Measurements from ENCODE around the gene HNRNPU.
"Not testable (repeated sequence)": the region's sequence is repeated elsewhere in the genome, so short reads cannot be mapped to it uniquely, and the experiment has no call there.

Gene HNRNPU

DNA sequence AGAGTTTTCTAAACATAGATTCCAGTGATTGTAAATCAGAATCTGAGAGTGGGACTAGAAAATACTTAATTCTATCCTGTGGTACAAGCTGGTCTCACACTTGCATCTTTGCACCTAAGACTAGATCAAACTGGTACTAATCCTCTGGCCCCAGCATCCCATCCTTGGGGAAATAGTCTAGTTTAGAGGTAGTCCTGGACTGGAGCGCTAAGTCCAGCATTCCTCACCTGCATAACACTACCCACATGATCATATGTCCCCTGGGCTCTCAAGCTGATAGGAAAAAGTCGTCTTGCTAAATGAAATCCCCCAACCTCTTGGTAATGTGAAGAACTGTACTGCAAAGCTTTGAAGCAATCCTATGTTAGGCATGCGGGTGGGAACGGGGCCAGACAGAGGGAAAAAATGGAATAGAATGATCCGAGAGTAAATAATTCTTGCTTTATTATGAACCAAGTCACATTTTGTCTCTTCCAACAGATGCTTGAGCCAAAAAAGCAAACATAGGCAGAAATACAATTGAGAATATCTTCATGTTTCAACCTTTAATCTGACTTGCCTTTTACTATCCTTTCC lies 24.0 kb downstream of the HNRNPU start:
- DNase-seq (ENCODE audit: low read depth in 3 of 3): no peak

DNA sequence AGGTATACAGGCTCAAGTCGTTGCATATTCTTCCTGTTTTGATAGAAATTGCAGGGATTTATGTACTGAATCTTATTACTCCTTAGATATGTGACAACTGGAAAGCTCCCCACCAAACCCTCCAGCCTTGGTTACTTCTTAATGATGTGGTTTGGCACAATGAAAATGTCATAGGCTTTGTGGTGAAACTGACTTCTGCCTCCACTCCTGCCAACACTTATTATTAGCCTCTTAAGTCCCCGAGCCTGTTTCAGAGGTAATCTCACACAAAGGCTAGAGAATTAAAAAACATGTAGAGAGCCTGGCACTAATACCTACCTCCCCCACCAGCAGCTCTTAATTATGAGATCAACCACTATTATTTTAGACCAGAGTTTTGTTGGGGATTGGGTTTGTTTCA lies 24.7 kb downstream of the HNRNPU start:
- DNase-seq (ENCODE audit: low read depth in 3 of 3): no peak

DNA sequence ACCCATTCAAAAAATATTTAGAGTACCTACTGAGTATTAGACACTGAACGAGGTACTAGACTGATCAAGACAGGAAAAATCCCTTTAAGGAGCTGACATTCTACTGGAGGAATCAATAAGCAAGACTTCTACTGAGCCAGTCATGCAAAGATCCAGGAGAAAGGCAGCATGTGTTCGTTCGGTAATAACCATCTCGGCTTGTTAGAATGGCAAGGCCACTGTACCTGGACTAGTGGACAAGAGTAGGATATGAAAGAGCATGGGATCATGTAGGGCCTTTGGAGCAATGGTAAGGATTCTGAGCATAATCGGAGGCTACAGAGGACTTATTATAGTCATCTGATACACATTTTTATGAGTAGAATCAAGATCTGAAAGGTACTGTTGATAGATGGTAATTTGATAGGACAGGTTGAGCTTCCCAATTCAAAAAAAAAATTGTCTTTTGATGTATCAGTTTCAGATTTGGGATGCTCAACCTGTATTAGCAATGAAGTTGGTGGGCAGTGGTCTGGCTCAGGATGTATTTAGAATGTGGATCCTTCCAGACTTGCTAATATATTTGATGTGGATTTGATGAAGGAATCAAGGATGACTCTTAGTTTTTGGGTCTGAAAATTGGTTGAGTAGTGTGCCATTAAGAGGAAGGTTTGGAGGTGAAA lies 26.6 kb downstream of the HNRNPU start:
- no peak for DNase-seq (ENCODE audit: low read depth in 3 of 3)

DNA sequence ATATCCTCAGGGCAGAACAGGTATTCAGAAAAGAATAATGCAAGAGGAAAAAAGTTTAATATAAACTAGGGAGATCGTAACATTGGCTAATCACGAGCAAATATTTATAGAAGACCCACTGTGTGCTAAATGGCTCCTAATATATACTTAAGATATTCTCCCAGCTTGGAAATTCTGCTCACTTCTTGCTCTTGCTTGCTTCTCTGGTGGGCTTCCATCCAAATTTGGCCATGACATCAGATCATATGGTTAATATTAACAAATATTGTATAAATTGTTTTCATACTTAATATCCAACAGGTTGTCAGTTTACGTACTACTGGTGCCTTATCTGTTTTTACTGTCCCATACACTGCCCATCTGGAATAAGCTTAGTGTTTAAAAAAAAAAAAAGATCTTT lies 27.8 kb downstream of the HNRNPU start:
- DNase-seq (ENCODE audit: low read depth in 3 of 3): no peak

DNA sequence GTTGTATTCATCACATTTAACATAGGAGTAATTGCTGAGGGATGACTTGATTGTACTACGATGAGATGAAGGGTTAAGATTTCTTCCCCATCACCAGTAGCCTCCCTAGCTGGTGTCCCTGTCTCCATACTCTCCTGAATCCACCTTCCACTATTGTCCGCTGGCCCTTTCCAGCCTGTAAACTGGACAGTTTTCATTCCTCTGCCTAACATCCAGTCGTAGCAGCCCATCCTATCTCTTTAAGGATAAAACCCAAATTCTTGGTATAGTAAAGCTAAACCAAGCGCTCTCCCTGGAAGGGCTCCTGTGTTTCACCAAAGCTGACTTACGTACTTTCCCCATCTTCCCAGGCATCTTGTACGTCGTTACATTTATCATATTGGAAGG lies 28.2 kb downstream of the HNRNPU start:
- no peak for DNase-seq (ENCODE audit: low read depth in 3 of 3)

DNA sequence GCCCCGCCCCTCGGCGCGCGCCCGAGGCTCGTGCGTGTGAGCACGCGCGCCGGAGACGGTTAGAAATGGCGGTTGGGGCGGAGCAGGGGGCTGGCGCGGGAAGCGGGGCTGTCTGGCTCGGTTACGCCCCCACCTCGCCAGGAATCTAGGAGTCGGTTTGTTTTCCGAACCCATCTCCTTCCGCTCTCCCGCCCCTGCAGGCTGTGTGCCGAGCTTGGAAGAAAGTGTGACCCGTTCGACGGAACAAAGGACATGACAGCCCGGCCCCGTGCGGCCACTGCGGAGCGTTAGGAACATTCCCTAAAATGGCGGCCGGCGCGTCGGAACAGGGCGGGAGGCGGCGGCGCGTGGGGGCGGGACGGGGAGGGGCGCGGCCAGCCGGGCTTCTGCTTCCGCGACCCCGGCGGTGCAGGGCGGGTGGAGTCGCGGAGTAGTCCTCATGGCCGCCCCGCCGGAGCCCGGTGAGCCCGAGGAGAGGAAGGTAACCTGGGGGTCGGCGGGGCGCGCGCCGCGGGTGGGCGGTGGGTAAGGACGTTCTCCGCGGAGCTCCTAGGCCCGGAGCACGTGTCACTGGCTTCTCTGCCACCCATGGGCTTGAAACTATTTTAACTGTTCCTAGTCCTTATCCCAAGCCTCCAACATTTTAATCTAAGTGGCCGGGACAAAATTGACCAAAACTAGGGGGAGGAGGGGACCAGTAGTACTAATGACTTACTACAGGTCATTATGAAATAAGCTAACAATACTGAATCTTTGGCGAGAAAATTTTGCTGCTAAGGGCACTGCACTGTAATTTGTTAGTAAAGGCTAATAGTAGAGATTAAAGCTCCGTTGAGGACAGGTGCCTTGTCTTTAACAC lies 28.8 kb downstream of the HNRNPU start, which contains the start of gene COX20:
Gene COX20 (plus strand): TSS at position 383 of the 859 bp plus-strand sequence. CDS start 57 bp downstream, at position 440.
- DNase-seq (ENCODE audit: low read depth in 3 of 3): peak; percentile 71 to 86 (median 77)

DNA sequence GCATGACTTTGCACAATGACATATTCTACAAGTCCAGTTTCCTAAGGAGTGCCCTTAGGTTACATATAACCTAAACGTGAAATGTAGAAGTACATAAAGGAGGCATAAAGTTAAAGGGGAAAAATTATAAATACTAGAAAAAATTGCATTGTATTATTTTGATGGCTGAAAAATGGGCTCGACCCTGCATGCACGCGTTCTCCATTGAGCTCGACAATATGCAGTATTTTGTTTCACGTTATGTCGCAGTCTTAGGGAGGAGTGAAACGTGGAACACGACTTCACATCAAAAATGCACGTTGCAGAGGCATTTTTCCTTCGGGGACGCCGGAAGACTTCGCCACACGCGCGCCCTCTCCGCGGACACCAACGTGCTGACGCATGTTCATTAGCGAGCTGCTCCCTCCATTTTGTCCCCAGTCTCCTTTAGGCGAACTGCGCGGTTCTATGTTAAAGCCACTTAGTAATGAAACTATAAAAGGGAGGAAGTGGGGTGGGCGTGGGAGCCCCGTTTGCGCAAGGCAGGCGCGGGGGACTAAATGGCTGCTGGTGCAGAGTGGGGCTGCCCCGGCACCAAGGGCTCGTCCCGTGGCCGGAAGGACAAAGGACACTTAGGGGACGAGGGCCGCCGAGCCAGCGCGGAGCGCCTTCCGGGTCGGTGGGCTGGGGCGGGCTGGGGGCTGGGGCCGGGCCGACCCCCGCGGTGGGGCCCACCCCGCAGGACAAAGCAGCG lies 29.6 kb downstream of the HNRNPU start:
- peak; percentile 81 to 88 (median 83) for DNase-seq (ENCODE audit: low read depth in 3 of 3)

DNA sequence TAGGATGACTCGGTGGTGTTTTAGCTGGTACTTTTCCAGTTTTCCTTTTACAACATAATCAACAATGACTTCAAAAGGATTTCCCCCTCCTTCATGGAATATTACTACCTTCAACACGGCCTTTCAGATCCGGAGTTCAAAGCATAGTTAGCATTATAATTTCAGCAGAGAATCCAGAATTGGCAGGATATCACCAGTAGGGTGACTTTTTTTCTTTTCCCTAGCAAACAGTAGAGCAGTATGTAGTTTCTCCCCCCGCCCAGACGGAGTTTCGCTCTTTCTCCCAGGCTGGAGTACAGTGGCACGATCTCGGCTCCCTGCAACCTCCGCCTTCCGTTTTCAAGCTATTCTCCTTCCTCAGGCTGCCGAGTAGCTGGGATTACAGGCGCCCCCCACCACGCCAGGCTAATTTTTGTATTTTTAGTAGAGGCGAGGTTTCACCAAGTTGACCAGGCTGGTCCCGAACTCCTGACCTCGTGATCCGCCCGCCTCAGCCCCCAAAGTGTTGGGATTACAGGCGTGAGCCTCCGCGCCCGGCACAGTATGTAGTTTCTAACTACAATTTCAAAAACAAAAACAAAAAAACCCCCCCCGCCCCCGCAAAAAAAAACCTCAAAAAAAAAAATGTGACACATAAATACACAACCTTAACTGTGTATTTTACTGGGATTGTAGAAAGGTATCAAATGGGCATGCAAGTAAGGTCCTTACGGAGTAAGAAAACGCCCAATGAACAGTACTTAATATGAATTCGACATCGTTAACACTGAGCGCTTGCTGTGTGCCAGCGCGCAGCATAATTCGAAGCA lies 30.4 kb downstream of the HNRNPU start:
- peak in 2 of 3 donors; percentile 18 to 32 for DNase-seq (ENCODE audit: low read depth in 3 of 3)

DNA sequence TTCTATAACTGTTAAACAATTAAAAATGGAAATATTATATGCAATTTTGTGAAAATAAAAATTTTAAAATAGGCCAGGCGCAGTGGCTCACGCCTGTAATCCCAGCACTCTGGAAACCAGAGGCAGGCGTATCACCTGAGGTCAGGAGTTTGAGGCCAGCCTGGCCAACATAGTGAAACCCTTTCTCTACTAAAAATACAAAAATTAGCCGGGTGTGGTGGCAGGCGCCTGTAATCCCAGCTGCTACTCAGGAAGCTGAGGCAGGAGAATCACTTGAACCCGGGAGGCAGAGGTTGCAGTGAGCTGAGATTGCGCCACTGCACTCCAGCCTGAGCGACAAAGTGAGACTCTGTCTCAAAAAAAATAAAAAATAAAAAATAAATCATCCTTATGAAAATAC lies 31.1 kb downstream of the HNRNPU start:
- not testable (repeated sequence) for DNase-seq (ENCODE audit: low read depth in 3 of 3)

DNA sequence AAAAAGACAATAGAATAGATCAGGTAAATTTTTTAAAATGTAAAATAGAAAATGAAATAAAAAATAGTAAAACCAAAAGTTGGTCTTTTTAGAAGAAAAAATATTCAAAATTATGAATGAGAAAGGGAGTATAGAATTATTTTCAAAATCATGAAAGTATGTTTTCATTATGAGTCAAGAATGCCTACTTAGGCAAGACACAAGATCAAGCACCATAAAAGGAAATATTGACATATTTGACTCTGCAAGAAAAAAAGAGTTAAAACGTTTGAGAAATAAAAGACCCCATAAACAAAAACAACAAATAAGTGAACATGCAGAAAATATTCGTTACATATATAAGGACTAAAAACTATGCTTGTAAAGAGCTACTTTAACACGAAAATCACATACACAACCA lies 33.7 kb downstream of the HNRNPU start:
- DNase-seq (ENCODE audit: low read depth in 3 of 3): no peak

DNA sequence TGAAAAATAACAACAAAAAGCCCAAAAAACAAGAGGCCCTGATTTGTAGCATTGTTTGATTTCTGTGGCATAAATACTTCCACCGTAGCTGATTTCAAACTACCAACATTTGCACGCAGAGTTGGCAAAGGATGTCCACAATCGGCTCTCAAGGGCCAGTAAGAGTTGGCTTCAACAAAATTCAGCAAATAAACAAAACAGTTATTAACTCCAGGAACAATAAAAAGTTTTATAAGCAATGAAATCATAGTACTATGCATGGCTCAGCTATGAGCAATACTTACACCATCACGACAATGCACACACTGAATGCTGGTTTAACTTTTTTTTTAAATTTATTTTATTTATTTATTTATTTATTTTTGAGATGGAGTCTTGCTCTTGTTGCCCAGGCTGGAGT lies 37.6 kb downstream of the HNRNPU start:
- DNase-seq (ENCODE audit: low read depth in 3 of 3): no peak

DNA sequence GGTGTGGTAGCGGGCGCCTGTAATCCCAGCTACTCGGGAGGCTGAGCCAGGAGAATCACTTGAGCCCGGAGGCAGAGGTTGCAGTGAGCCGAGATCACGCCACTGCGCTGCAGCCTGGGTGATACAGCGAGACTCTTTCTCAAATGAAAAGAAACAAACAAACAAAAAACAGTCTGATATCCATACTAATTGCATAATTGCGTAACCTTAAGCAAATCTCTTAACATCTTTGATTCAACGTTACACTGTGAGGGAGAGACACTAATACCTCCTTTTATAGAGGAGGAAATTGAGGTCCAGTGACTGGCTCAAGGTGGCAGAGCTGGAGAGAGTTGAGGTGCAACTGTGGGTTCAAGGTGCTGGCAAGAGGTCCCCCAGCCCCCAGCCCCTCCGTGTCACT lies 41.5 kb downstream of the HNRNPU start:
- DNase-seq (ENCODE audit: low read depth in 3 of 3): no peak

DNA sequence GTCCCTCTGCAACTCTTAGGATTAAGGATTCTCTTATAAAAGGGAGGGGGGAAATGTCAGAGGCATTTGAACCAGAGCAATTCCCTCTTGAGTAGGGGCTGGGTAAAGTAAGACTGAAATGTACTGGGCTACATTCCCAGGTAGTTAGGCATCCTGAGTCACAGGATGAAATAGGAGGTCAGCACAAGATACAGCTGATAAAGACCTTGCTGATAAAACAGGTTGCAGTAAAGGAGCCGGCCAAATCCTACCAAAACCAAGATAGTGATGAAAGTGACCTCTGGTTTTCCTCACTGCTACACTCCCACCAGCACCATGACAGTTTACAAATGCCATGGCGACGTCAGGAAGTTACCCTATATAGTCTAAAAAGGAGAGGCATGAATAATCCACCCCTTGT lies 43.2 kb downstream of the HNRNPU start:
- no peak for DNase-seq (ENCODE audit: low read depth in 3 of 3)

DNA sequence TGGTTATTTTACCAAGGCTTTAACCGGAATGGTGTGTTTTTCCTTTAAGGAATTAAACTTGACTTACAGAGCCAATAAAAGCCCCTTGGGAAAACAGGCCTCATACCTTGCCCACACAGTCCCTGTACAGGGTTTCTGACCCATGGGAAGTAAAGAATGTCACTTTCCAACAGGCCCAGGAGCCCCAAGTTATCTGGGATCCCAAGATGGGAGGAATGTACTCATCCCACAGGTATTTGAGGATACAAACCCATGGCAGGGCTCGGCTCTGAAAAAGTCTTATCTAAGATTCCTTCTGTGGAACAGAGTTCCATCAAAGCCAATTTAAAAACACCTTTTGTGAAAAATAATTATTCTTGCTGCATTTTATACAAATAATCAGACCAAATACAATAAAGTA lies 44.2 kb downstream of the HNRNPU start:
- no peak for DNase-seq (ENCODE audit: low read depth in 3 of 3)

DNA sequence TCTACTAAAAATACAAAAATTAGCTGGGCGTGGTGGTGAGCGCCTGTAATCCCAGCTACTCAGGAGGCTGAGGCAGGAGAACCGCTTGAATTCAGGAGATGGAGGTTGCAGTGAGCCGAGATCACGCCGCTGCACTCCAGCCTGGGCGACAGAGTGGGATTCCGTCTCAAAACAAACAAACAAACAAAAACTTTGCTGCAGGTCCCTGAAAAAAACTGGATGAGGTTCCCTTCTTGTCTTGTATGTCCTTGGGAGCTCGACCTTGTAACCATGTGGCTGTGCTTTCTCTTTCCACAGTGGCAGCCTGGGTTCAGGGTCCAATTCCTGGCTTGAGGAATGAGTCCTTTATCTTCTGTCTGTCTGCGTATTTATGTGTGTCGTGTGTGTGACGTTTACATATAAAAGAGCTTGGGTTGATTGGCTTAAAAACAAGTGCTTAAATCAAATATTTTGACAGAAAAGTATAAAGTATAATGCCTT lies 46.9 kb downstream of the HNRNPU start:
- no peak for DNase-seq (ENCODE audit: low read depth in 3 of 3)

DNA sequence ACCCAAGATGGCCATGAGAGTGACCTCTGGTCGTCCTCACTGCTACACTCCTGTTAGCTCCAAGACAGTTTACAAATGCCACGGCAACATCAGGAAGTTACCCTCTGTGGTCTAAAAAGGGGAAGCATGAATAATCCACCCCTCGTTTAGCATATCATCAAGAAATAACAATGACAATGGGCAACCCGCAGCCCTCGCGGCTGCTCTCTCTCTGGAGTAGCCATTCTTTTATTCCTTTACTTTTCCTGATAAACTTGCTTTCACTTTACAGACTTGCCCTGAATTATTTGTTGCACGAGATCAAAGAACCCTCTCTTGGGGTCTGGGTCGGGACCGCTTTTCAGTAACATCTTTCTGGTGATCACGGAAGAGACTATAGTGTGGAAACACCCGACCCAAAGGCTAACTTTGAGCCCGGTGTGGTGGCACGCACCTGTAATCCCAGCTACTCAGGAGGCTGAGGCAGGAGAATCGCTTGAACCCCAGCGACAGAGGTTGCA lies 48.7 kb downstream of the HNRNPU start:
- DNase-seq (ENCODE audit: low read depth in 3 of 3): no peak

DNA sequence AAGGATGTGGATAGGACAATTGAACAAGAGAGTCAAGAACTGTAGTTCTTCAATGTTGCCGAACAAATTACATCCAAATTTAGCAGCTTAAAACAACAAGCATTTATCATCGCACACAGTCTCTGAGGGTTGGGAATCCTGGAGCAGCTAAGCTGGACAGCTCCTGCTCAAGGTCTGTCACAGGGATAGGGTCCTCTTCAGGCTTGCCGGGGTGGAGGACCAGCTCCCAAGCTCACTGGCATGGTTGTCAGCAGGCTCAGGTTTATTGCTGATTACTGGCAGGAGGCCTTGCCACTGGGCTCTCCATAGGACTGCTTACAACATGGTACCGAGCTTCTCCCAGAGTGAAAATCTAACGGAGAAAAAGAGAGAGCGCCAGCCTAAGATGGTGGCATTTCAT lies 51.0 kb downstream of the HNRNPU start:
- no peak for DNase-seq (ENCODE audit: low read depth in 3 of 3)

DNA sequence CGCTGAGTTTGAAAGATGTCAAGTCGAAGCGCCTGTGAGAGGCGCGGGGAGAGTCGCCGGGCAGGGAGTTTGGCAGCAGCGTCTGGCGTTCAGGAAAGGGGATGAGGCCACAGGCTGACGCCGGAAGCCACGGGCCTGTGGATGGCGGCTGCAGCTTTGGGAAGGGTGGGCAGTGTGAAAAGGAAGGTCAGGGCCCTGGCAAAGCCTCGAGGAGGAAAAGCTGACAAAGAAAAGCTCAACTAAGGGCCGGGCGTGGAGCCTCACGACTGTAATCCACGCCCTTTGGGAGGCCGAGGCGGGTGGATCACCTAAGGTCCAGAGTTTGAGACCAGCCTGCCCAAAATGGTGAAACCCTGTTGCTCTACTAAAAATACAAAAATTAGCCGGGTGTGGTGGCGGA lies 54.1 kb downstream of the HNRNPU start:
- no peak for DNase-seq (ENCODE audit: low read depth in 3 of 3)

DNA sequence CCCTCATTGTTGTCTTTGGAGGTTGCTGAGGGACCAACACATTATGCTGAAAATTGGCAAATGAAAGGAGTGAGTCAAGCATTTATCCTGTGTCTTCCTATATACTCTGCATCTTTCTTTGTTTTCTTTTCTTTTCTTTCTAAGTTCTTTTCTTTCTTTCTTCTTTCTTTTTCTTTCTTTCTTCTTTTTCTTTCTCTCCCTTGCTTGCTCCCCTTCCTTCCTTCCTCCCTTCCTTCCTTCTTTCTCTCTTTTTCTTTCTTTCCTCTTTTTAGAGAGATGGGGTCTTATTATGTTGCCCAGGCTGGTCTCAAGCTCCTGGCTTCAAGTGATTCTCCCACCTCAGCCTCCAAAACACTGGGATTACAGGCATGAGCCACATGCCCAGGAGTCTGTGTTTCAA lies 57.2 kb downstream of the HNRNPU start:
- no peak for DNase-seq (ENCODE audit: low read depth in 3 of 3)

DNA sequence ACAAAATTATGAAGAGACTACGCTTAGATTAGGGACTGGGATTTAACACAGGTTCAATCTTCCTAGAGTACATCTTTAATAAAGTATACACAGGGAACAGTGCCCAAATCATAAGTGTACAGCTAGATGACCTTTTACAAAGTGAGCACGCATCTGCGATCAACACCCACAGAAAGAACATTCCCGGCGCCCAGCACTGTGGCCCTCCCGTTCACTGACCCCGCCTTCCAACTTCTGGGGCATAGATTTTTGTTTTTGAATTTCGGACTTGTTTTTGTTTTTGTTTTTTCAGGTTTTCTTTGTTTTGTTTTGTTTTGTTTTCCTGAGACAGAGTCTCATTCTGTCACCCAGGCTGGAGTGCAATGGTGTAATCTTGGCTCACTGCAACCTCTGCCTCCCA lies 59.5 kb downstream of the HNRNPU start:
- no peak for DNase-seq (ENCODE audit: low read depth in 3 of 3)

Data from stimulated activated CD4-positive, alpha-beta T cell treated with anti-CD3 and anti-CD28 coated beads, TNF-alpha, amount 100 ng/mL, for 48 hours (primary cell).